Measurements from ENCODE around the gene LGALS8.

Gene LGALS8

DNA sequence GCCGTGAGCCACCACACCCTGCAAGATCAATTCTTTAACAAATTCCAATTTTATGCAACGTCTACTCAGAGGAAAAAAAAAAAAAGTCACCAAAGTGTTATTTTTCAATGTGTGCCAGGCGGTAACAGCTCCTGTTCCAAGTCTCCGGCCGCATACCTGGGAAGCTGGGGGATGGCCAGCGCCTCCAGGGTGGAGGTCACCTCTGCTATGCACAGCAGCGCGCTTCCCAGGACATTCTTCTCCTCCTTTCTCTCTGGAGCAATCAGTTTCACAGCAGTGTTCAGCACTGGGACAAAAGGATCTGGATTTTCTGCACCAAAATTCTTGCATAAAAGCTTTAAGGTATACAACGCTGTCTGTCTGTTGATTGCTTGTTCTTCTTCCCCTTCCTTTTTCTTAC is 34.3 kb downstream of the LGALS8 start:
- TF ChIP-seq, protein P1, sequence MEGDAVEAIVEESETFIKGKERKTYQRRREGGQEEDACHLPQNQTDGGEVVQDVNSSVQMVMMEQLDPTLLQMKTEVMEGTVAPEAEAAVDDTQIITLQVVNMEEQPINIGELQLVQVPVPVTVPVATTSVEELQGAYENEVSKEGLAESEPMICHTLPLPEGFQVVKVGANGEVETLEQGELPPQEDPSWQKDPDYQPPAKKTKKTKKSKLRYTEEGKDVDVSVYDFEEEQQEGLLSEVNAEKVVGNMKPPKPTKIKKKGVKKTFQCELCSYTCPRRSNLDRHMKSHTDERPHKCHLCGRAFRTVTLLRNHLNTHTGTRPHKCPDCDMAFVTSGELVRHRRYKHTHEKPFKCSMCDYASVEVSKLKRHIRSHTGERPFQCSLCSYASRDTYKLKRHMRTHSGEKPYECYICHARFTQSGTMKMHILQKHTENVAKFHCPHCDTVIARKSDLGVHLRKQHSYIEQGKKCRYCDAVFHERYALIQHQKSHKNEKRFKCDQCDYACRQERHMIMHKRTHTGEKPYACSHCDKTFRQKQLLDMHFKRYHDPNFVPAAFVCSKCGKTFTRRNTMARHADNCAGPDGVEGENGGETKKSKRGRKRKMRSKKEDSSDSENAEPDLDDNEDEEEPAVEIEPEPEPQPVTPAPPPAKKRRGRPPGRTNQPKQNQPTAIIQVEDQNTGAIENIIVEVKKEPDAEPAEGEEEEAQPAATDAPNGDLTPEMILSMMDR (IDR thresholded peaks at IDR 0.05; ENCODE audit: low read depth, low read length): no peak
- H3K4me3 ChIP-seq (ENCODE audit: low read depth, low read length): no peak overlapping the region

- TF ChIP-seq, protein P1 (IDR thresholded peaks at IDR 0.05; ENCODE audit: low read depth, low read length): no peak
- H3K4me3 ChIP-seq (ENCODE audit: low read depth, low read length): no peak overlapping the region
These were observed 35.1 kb downstream of the LGALS8 start for GRCh38 chr1:236558846-236559245.

DNA sequence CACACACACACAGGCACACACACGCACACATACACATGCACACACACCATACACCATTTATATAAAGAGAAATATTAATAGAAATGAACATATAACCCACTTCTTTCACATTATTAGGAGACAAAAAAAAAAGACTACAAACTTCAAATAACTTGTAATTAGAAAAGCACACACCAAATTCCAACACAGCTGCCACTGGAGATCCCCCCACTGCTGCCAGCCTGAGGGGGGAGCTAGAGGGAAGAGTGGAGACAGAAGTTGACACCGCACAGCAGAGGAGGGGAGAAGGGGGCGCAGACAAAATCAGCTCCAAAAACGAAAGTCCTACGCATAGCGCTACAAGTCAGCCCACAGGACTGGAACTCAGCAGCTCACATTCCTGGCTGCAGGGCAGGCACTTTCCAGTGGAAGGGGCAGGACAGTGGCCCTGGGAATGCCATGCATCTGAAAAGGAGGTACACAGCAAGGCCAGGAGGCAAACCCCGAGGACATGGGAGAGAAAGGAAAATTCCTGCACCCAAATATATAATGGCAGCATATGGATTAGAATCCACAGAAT is 36.5 kb downstream of the LGALS8 start:
- H3K4me3 ChIP-seq (ENCODE audit: low read depth, low read length): no peak overlapping the region
- TF ChIP-seq, protein P1 (IDR thresholded peaks at IDR 0.05; ENCODE audit: low read depth, low read length): no peak

- TF ChIP-seq, protein P1 (IDR thresholded peaks at IDR 0.05; ENCODE audit: low read depth, low read length): no peak
- no peak overlapping the region for H3K4me3 ChIP-seq (ENCODE audit: low read depth, low read length)
These were observed 38.2 kb downstream of the LGALS8 start for GRCh38 chr1:236561976-236562375.

DNA sequence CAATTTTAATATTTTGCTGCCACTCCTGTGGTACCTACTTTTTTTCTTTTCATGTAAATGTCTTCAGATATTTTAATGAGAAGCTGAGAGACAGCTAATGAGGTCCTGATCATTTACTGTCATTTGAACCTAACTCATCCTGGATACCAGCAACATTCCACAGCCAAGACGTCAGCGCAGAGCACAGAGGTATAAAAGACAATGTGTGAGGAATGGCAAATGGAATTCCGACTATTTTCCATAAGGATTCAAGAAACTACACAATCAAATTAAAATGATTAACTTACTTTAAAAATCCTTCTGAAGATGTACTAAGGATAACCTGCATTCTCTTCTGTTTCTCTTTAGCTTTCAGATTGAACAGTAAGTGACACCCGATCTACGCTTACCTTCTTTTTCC is 41.7 kb downstream of the LGALS8 start:
- no peak overlapping the region for H3K4me3 ChIP-seq (ENCODE audit: low read depth, low read length)
- TF ChIP-seq, protein P1 (IDR thresholded peaks at IDR 0.05; ENCODE audit: low read depth, low read length): no peak

DNA sequence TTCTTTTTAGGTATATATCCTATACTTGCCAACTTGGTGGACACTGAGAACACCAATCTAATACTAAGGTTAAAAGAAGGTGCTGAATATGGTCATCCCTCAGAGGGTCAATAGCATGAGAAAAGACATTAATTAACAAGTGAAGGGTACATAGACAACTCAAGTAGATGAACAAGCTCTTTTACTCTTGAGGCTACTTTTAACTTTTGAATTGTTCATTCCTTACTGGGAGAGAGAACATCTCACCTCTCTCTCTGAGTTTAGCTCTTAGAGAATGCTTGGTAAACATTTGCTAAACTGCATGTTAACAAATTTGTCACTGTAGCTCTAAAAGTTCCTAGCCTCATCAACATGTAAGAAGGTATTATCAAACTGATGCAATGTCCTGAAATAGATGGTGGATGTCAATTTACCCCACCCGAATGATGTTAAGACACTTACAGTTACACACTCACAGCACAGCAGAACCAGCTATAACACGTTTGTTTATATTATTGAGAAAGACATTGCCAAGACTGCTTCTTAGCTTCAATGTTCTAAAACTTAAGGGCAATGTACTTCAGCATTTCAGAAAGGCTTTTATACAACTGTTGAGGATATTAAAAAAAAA is 44.6 kb downstream of the LGALS8 start:
- H3K4me3 ChIP-seq (ENCODE audit: low read depth, low read length): no peak overlapping the region
- TF ChIP-seq, protein P1 (IDR thresholded peaks at IDR 0.05; ENCODE audit: low read depth, low read length): no peak

DNA sequence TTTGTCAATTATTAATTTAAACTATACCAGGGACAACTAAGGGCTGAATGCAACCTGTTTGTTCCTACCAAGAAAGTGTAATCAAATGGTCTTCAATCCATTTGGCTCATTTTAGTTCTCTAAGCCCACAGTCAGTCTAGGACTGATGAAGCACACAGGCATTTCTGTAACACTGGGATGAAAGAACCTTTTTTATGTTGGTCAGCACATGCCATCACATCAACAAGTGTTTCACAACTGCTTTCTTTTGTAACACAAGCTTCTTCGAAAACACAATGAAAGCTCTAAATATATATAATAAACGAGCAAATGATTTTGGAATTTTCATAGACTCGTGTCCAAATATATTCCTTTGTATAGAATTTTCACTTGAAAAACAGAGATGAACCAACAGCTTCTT is 51.7 kb downstream of the LGALS8 start:
- TF ChIP-seq, protein P1 (IDR thresholded peaks at IDR 0.05; ENCODE audit: low read depth, low read length): no peak
- H3K4me3 ChIP-seq (ENCODE audit: low read depth, low read length): no peak overlapping the region

Measured in WI38 (cell line).